Gastrocnemius medialis (tissue), 4 donors: ENCODE results near the gene NSF. TPM values are rescaled to one million over a fixed set of nuclear protein-coding genes. Genes with fewer than 3 reads are reported as not detected.
"Not testable (repeated sequence)": the region's sequence is repeated elsewhere in the genome, so short reads cannot be mapped to it uniquely, and the experiment has no call there.

Experiments used
- ATAC-seq, 2 donors: fragments of 150-250 bp; one replicate each; pipeline ENCODE4 v1.9.1; 2016
- DNase-seq, 2 donors: peaks; one replicate each; pipeline ENCODE4 v3.0.0-alpha.2; 2019
- H3K27ac ChIP-seq, 4 donors: fragments of 200-600 bp; sonication (generic); 1 replicate in 1 of 4; 2 replicates in 3 of 4; pipeline ENCODE4 v1.5.1; 2016 to 2018; ENCODE audit warnings: mild to moderate bottlenecking in 2 of 4, moderate library complexity in 1 of 4
- H3K27me3 ChIP-seq, 3 donors: fragments of 200-600 bp; sonication (generic) in 2 of 3; 1 replicate in 1 of 3; 2 replicates in 2 of 3; pipeline versions ENCODE4 v1.5.1 to v1.6.0; 2016 to 2019; ENCODE audit warnings: mild to moderate bottlenecking in 1 of 3, moderate library complexity in 1 of 3
- H3K36me3 ChIP-seq, 2 donors: fragments of 200-600 bp; sonication (generic) in 1 of 2; one replicate each; pipeline ENCODE4 v1.5.1; 2017 to 2018
- H3K4me1 ChIP-seq, 2 donors: fragments of 200-600 bp; sonication (generic) in 1 of 2; one replicate each; pipeline ENCODE4 v1.5.1; 2016 to 2017; ENCODE audit warnings: mild to moderate bottlenecking in 2 of 2
- H3K4me3 ChIP-seq, 4 donors: fragments of 200-600 bp; sonication (generic) in 3 of 4; 1 replicate in 1 of 4; 2 replicates in 3 of 4; pipeline ENCODE4 v1.5.1; 2016 to 2019; ENCODE audit warnings: mild to moderate bottlenecking in 2 of 4
- H3K9me3 ChIP-seq, 3 donors: fragments of 200-600 bp; sonication (generic) in 2 of 3; 1 replicate in 1 of 3; 2 replicates in 2 of 3; pipeline ENCODE4 v1.5.1; 2016 to 2019
- CTCF ChIP-seq, 5 experiments: fragments of 450-650 bp in 3 of 5; fragments of 200-600 bp in 2 of 5; sonication (generic) in 2 of 5; IDR thresholded peaks in 4 of 5; conservative IDR thresholded peaks in 1 of 5; 1 replicate in 4 of 5; 2 replicates in 1 of 5; pipeline ENCODE4 v1.5.1; 2016 to 2019; ENCODE audit warnings: antibody characterized with exemption in 5 of 5, mild to moderate bottlenecking in 3 of 5, moderate library complexity in 3 of 5
- POLR2A ChIP-seq, 2 donors: fragments of 450-650 bp; IDR thresholded peaks; one replicate each; pipeline ENCODE4 v1.6.1; 2017; ENCODE audit warnings: antibody characterized with exemption in 2 of 2, mild to moderate bottlenecking in 2 of 2, moderate library complexity in 2 of 2
- in situ Hi-C, 4 donors: fragments of 200-750 bp; cut with MboI; loops; one replicate each; pipeline versions ENCODE4 v1.15.0 to v1.8.0; 2017; ENCODE audit warnings: low sequenced_read_pairs in 4 of 4
- intact Hi-C: fragments of 100-400 bp; cut with DNase I; formaldehyde crosslinking; loops from one replicate; pipeline ENCODE4 v1.15.1; 2023; ENCODE audit warnings: low total_unique reads
- total RNA-seq, 4 donors: library from RNA; depleted of rRNA; stranded (reverse); fragments of >200 nt; gene quantifications; one replicate each; pipeline versions ENCODE4 v1.1.0 to v1.2.3, GENCODE V29; 2016

The NSF gene
- total RNA-seq, 4 donors from 2014 or later: 24.5 to 67.0 (median 42.5) TPM

GRCh38 chr17:46753776-46754175 is 163.3 kb downstream of the NSF start:
- H3K36me3 ChIP-seq: peaks cover 0 to 76% of the 10 kb centered on the region in 2 donors
- DNase-seq (no peak), ATAC-seq (no peak)
- H3K9me3 ChIP-seq: no peaks in the 10 kb centered on the region
- no peak for TF ChIP-seq POLR2A (IDR thresholded peaks at IDR 0.05)
- no peak for TF ChIP-seq CTCF (IDR thresholded peaks at IDR 0.05 in 4 of 5, conservative IDR thresholded peaks at IDR 0.05 in 1 of 5)
- intact Hi-C loops (no loop called here), in situ Hi-C loops (no loop called here)
- no peaks in the 10 kb centered on the region for H3K27me3 ChIP-seq
- no peaks in the 10 kb centered on the region for H3K4me1 ChIP-seq
- no peak overlapping the region for H3K27ac ChIP-seq
- H3K4me3 ChIP-seq: no peak overlapping the region

GRCh38 chr17:46756081-46756735 is 165.7 kb downstream of the NSF start:
- H3K36me3 ChIP-seq: peaks cover 0 to 58% of the 10 kb centered on the region in 2 donors

GRCh38 chr17:46756861-46757260 is 166.4 kb downstream of the NSF start:
- in situ Hi-C loops (no loop called here), intact Hi-C loops (no loop called here)
- Histone ChIP-seq H3K36me3 (peaks cover 0 to 51% of the 10 kb centered on the region in 2 donors), H3K27me3 (no peaks in the 10 kb centered on the region), H3K4me1 (no peaks in the 10 kb centered on the region), H3K4me3 (no peak overlapping the region), H3K27ac (no peak overlapping the region), H3K9me3 (no peaks in the 10 kb centered on the region)
- DNase-seq (no peak), ATAC-seq (no peak)
- TF ChIP-seq POLR2A (IDR thresholded peaks at IDR 0.05) (no peak), CTCF (IDR thresholded peaks at IDR 0.05 in 4 of 5, conservative IDR thresholded peaks at IDR 0.05 in 1 of 5) (no peak)

More at GRCh38 chr17:46756081-46756735, 165.7 kb downstream of the NSF start:
- Histone ChIP-seq H3K27ac (no peak overlapping the region), H3K27me3 (no peaks in the 10 kb centered on the region), H3K9me3 (no peaks in the 10 kb centered on the region), H3K4me3 (no peak overlapping the region), H3K4me1 (no peaks in the 10 kb centered on the region)
- intact Hi-C loops: no loop called here
- ATAC-seq (no peak), DNase-seq (no peak)
- TF ChIP-seq POLR2A (IDR thresholded peaks at IDR 0.05): no peak
- no peak for TF ChIP-seq CTCF (IDR thresholded peaks at IDR 0.05 in 4 of 5, conservative IDR thresholded peaks at IDR 0.05 in 1 of 5)
- in situ Hi-C loops: no loop called here

- H3K27ac ChIP-seq, in situ Hi-C loops, H3K9me3 ChIP-seq, DNase-seq, H3K27me3 ChIP-seq, H3K4me1 ChIP-seq, intact Hi-C loops, ATAC-seq, H3K4me3 ChIP-seq: not testable (repeated sequence)
- H3K36me3 ChIP-seq: peaks cover 0 to 44% of the 10 kb centered on the region in 2 donors
Measured at GRCh38 chr17:46757588-46757987, 167.1 kb downstream of the NSF start.

GRCh38 chr17:46758614-46759013 is 168.1 kb downstream of the NSF start:
- no peaks in the 10 kb centered on the region for H3K9me3 ChIP-seq
- H3K4me1 ChIP-seq: no peaks in the 10 kb centered on the region
- TF ChIP-seq CTCF (IDR thresholded peaks at IDR 0.05 in 4 of 5, conservative IDR thresholded peaks at IDR 0.05 in 1 of 5) (no peak), POLR2A (IDR thresholded peaks at IDR 0.05) (no peak)
- DNase-seq (no peak), ATAC-seq (no peak)
- H3K27ac ChIP-seq: no peak overlapping the region
- intact Hi-C loops: no loop called here
- no peak overlapping the region for H3K4me3 ChIP-seq
- no peaks in the 10 kb centered on the region for H3K27me3 ChIP-seq
- peaks cover 0 to 34% of the 10 kb centered on the region in 2 donors for H3K36me3 ChIP-seq
- in situ Hi-C loops: no loop called here
